Smooth muscle cell (in vitro differentiated cells): ENCODE data around the gene NHSL2. TPM values are rescaled to one million over a fixed set of nuclear protein-coding genes. Genes with fewer than 3 reads are reported as not detected.

ENCODE experiments used
- DNase-seq: peaks from one replicate; lab custom pipeline; 2025; ENCODE audit not compliant: unreplicated experiment; lab: John Stamatoyannopoulos, UW
- H2AFZ ChIP-seq: fragments of 200-600 bp; sonication (generic); 2 replicates; pipeline ENCODE4 v1.6.0; 2016; ENCODE audit warnings: antibody characterized with exemption, low read depth, mild to moderate bottlenecking
- H3F3A ChIP-seq: fragments of 200-600 bp; sonication (generic); 2 replicates; pipeline ENCODE4 v1.6.0; 2017; ENCODE audit warnings: antibody characterized with exemption, low read depth
- H3K27ac ChIP-seq: fragments of 200-600 bp; sonication (generic); 2 replicates; pipeline ENCODE4 v1.5.1; 2016; ENCODE audit warnings: low read depth, mild to moderate bottlenecking
- H3K27me3 ChIP-seq: fragments of 200-600 bp; sonication (generic); 2 replicates; pipeline ENCODE4 v1.6.1; 2016; ENCODE audit warnings: low read depth, mild to moderate bottlenecking
- H3K36me3 ChIP-seq: fragments of 200-600 bp; sonication (generic); 2 replicates; pipeline ENCODE4 v1.5.1; 2016; ENCODE audit warnings: low read depth
- H3K4me1 ChIP-seq: fragments of 200-600 bp; sonication (generic); 2 replicates; pipeline ENCODE4 v1.5.1; 2016; ENCODE audit warnings: low read depth
- H3K4me2 ChIP-seq: fragments of 200-600 bp; sonication (generic); 2 replicates; pipeline ENCODE4 v1.6.0; 2016; ENCODE audit warnings: mild to moderate bottlenecking
- H3K4me3 ChIP-seq: fragments of 200-600 bp; sonication (generic); 2 replicates; pipeline ENCODE4 v1.5.1; 2016; ENCODE audit warnings: mild to moderate bottlenecking
- H3K79me2 ChIP-seq: fragments of 200-600 bp; sonication (generic); 2 replicates; pipeline ENCODE4 v1.6.0; 2016; ENCODE audit warnings: low read depth, mild to moderate bottlenecking
- H3K9ac ChIP-seq: fragments of 200-600 bp; sonication (generic); 2 replicates; pipeline ENCODE4 v1.6.0; 2016; ENCODE audit warnings: low read depth
- H3K9me3 ChIP-seq: fragments of 200-600 bp; sonication (generic); replicated peaks from 2 replicates; pipeline ENCODE4 v1.5.1; 2016; ENCODE audit warnings: low read depth
- H4K20me1 ChIP-seq: fragments of 200-600 bp; sonication (generic); 2 replicates; pipeline ENCODE4 v1.6.0; 2016; ENCODE audit warnings: low read depth
- WGBS: methylation state at CpG from one replicate; pipeline ENCODE4 v1.1.7; 2016; ENCODE audit warnings: low lambda C conversion rate; 5-methylcytosine and 5-hydroxymethylcytosine counted together
- polyA plus RNA-seq: library from polyadenylated mRNA; unstranded; fragments of >200 nt; fragmentation: Nextera tagmentation; extraction: Ambion mirVana; gene quantifications from 2 replicates; pipeline ENCODE4 v1.2.1, GENCODE V29; 2016
- total RNA-seq: library from RNA; depleted of rRNA; stranded (reverse); fragments of >200 nt; gene quantifications from 2 replicates; pipeline ENCODE4 v1.2.3, GENCODE V29; 2014
- TF ChIP-seq, protein P1 (sequence below): fragments of 200-600 bp; sonication (generic); IDR thresholded peaks from 2 replicates; pipeline ENCODE4 v1.5.1; 2017; ENCODE audit warnings: borderline replicate concordance, mild to moderate bottlenecking, antibody characterized with exemption; ENCODE audit not compliant: insufficient read depth, poor library complexity, severe bottlenecking

The NHSL2 gene
- total and polyA plus RNA-seq, 2 experiments from 2014 or later, result 2.9 to 3.3 TPM

DNA sequence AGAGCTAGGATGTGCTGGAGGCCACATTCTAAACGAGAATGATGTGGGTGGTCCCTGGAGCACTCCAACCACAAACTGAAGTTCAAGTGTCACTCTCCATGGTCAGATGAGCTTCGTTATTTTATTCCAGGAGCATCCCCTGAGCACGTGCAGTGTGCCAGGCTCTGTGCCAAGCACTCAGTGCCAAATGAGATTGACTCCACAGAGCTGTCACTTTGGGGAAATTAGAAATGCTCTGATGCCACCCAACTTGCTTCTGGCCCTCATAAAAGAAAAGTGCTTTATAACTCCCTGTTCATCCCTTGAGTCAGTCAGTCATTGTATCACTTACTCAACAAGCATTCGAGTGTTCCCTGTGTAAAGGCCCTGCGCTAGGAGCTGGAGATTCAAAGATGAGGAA lies 129.9 kb downstream of the NHSL2 start:
- 78% methylated on average over 5 of the region's 5 CpGs for WGBS
- H3K79me2 ChIP-seq, result no peaks in the 10 kb centered on the region
- no peaks in the 10 kb centered on the region for H3F3A ChIP-seq
- no peak for DNase-seq
- no peak overlapping the region for H2AFZ ChIP-seq
- H3K4me1 ChIP-seq, result no peaks in the 10 kb centered on the region
- no peaks in the 10 kb centered on the region for H3K27me3 ChIP-seq
- H3K4me2 ChIP-seq, result no peak overlapping the region
- no peaks in the 10 kb centered on the region for H3K36me3 ChIP-seq
- H3K4me3 ChIP-seq, result no peak overlapping the region
- no peak overlapping the region for H3K9ac ChIP-seq
- no peaks in the 10 kb centered on the region for H4K20me1 ChIP-seq
- H3K27ac ChIP-seq, result no peak overlapping the region
- H3K9me3 ChIP-seq, result no peaks in the 10 kb centered on the region
- TF ChIP-seq, protein P1, sequence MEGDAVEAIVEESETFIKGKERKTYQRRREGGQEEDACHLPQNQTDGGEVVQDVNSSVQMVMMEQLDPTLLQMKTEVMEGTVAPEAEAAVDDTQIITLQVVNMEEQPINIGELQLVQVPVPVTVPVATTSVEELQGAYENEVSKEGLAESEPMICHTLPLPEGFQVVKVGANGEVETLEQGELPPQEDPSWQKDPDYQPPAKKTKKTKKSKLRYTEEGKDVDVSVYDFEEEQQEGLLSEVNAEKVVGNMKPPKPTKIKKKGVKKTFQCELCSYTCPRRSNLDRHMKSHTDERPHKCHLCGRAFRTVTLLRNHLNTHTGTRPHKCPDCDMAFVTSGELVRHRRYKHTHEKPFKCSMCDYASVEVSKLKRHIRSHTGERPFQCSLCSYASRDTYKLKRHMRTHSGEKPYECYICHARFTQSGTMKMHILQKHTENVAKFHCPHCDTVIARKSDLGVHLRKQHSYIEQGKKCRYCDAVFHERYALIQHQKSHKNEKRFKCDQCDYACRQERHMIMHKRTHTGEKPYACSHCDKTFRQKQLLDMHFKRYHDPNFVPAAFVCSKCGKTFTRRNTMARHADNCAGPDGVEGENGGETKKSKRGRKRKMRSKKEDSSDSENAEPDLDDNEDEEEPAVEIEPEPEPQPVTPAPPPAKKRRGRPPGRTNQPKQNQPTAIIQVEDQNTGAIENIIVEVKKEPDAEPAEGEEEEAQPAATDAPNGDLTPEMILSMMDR, result no peak

DNA sequence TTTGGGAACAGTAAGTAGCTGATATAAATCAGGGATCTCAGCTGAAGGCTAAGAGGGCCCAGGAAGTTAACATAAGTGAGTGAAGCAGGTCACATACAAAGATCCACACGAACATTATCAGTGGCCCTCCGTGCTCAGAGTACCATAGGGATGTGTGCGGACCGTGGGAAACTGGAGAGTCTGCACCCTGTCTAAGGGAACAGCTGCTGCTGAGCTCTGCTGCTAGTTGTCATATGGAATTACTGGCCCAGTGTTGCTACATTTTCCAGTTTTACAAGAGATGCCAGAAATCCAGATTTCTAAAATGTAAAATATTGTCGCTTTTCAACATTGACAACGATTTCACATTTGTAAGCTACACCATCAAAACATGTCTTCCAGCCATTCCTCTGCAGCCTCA lies 130.5 kb downstream of the NHSL2 start:
- H3K27me3 ChIP-seq, result no peaks in the 10 kb centered on the region
- no peaks in the 10 kb centered on the region for H4K20me1 ChIP-seq
- no peak overlapping the region for H3K4me3 ChIP-seq
- H3K79me2 ChIP-seq, result no peaks in the 10 kb centered on the region
- no peaks in the 10 kb centered on the region for H3K36me3 ChIP-seq
- no peak overlapping the region for H2AFZ ChIP-seq
- H3K27ac ChIP-seq, result no peak overlapping the region
- DNase-seq, result no peak
- H3K9ac ChIP-seq, result no peak overlapping the region
- H3K9me3 ChIP-seq, result no peaks in the 10 kb centered on the region
- H3K4me1 ChIP-seq, result no peaks in the 10 kb centered on the region
- TF ChIP-seq, protein P1, result no peak
- 67% methylated on average over 6 of the region's 6 CpGs for WGBS
- no peaks in the 10 kb centered on the region for H3F3A ChIP-seq
- no peak overlapping the region for H3K4me2 ChIP-seq

- no peaks in the 10 kb centered on the region for H3K79me2 ChIP-seq
- no peaks in the 10 kb centered on the region for H3K36me3 ChIP-seq
- no peaks in the 10 kb centered on the region for H3K9me3 ChIP-seq
- H3K4me2 ChIP-seq, result no peak overlapping the region
- H3K4me3 ChIP-seq, result no peak overlapping the region
- DNase-seq, result no peak
- TF ChIP-seq, protein P1, result no peak
- H2AFZ ChIP-seq, result no peak overlapping the region
- H4K20me1 ChIP-seq, result no peaks in the 10 kb centered on the region
- H3K27me3 ChIP-seq, result no peaks in the 10 kb centered on the region
- no peaks in the 10 kb centered on the region for H3F3A ChIP-seq
- 61% methylated on average over 13 of the region's 13 CpGs for WGBS
- no peak overlapping the region for H3K9ac ChIP-seq
- H3K4me1 ChIP-seq, result no peaks in the 10 kb centered on the region
- H3K27ac ChIP-seq, result no peak overlapping the region
Measured at GRCh38 chrX:72041871-72042851, 131.5 kb downstream of the NHSL2 start.
